B cell (primary cell): ENCODE measurements around the gene GPRC5B. TPM values are rescaled to one million over a fixed set of nuclear protein-coding genes. Genes with fewer than 3 reads are reported as not detected.

ENCODE experiments used
- ATAC-seq: fragments of 200-7000 bp; cut with Tn5 transposase; one replicate; pipeline ENCODE4 v1.10.0; 2021; ENCODE audit warnings: low read depth, mild to moderate bottlenecking, moderate number of reproducible peaks, moderate library complexity
- CTCF ChIA-PET: fragments of 350-600 bp; sonication (Branson Sonifier 250); formaldehyde crosslinking; loops from one replicate; lab custom pipeline; 2021; ENCODE audit warnings: antibody characterized with exemption, inconsistent platforms; lab: Charles Lee
- POLR2A ChIA-PET: fragments of 350-600 bp; sonication (Branson Sonifier 250); formaldehyde crosslinking; loops from one replicate; lab custom pipeline; 2021; ENCODE audit warnings: antibody characterized with exemption; lab: Charles Lee
- DNase-seq: peaks from one replicate; pipeline ENCODE4 v3.0.0; 2013
- H2AFZ ChIP-seq: 2 replicates; pipeline ENCODE4 v1.6.1; 2012; ENCODE audit warnings: mild to moderate bottlenecking, low read depth, low read length; ENCODE audit not compliant: insufficient read depth, poor library complexity, severe bottlenecking
- H3K27ac ChIP-seq, 2 donors: 1 replicate in 1 of 2; 2 replicates in 1 of 2; pipeline ENCODE4 v1.5.1; 2012 to 2013; ENCODE audit warnings: low read length in 2 of 2, mild to moderate bottlenecking in 2 of 2, moderate library complexity in 1 of 2
- H3K27me3 ChIP-seq, 4 experiments: fragments of 200-600 bp in 1 of 4; sonication (generic) in 1 of 4; replicated peaks in 1 of 4; 1 replicate in 2 of 4; 2 replicates in 2 of 4; pipeline versions ENCODE4 v1.6.1 to v1.7.0; 2013 to 2016; ENCODE audit warnings: low read length in 3 of 4, mild to moderate bottlenecking in 2 of 4, mixed read lengths in 1 of 4, moderate library complexity in 1 of 4; ENCODE audit not compliant: insufficient read depth in 4 of 4, control insufficient read depth in 3 of 4; ENCODE audit errors: control extremely low read depth in 1 of 4
- H3K36me3 ChIP-seq, 2 experiments: replicated peaks in 1 of 2; 1 replicate in 1 of 2; 2 replicates in 1 of 2; pipeline versions ENCODE4 v1.6.1 to v1.7.1; 2013; ENCODE audit warnings: low read length in 1 of 2; ENCODE audit not compliant: insufficient read depth in 2 of 2, control insufficient read depth in 1 of 2; ENCODE audit errors: control extremely low read depth in 1 of 2, extremely low read depth in 1 of 2
- H3K4me1 ChIP-seq, 2 donors: fragments of 200-600 bp in 1 of 2; sonication (generic) in 1 of 2; 1 replicate in 1 of 2; 2 replicates in 1 of 2; pipeline versions ENCODE4 v1.5.1 to v1.6.1; 2013 to 2017; ENCODE audit warnings: low read length in 2 of 2; ENCODE audit not compliant: control insufficient read depth in 2 of 2, insufficient read depth in 2 of 2
- H3K4me2 ChIP-seq: replicated peaks from 2 replicates; pipeline ENCODE3; 2012; ENCODE audit warnings: mild to moderate bottlenecking, low read depth, low read length; ENCODE audit not compliant: poor library complexity, severe bottlenecking
- H3K4me3 ChIP-seq, 5 experiments: fragments of 200-600 bp in 1 of 5; sonication (generic) in 1 of 5; 1 replicate in 3 of 5; 2 replicates in 2 of 5; pipeline versions ENCODE4 v1.5.1 to v1.7.0; 2011 to 2016; ENCODE audit warnings: low read length in 4 of 5, mild to moderate bottlenecking in 4 of 5, low read depth in 2 of 5, control low read depth in 1 of 5, moderate library complexity in 1 of 5; ENCODE audit not compliant: insufficient read depth in 1 of 5; ENCODE audit errors: control extremely low read depth in 1 of 5, extremely low read depth in 1 of 5
- H3K79me2 ChIP-seq: fragments of 200-600 bp; sonication (generic); one replicate; pipeline ENCODE4 v1.6.0; 2016; ENCODE audit warnings: low read length; ENCODE audit not compliant: control insufficient read depth, insufficient read depth
- H3K9ac ChIP-seq: fragments of 200-600 bp; sonication (generic); 2 replicates; pipeline ENCODE4 v1.6.1; 2017; ENCODE audit warnings: mild to moderate bottlenecking, low read length, moderate library complexity
- H3K9me3 ChIP-seq, 3 donors: one replicate each; pipeline versions ENCODE4 v1.6.1 to v1.7.1; 2013; ENCODE audit warnings: low read length in 2 of 3; ENCODE audit not compliant: control insufficient read depth in 2 of 3, insufficient read depth in 1 of 3; ENCODE audit errors: control extremely low read depth in 1 of 3
- H4K20me1 ChIP-seq: 2 replicates; pipeline ENCODE4 v1.6.0; 2012; ENCODE audit warnings: mild to moderate bottlenecking, low read length; ENCODE audit not compliant: insufficient read depth, control insufficient read depth, poor library complexity, severe bottlenecking
- H3K27ac Mint-ChIP-seq: one replicate; pipeline ENCODE4 v1.8.0; 2021; ENCODE audit warnings: mixed read lengths
- H3K27me3 Mint-ChIP-seq: one replicate; pipeline ENCODE4 v1.8.0; 2021; ENCODE audit warnings: mixed read lengths
- H3K4me1 Mint-ChIP-seq: one replicate; pipeline ENCODE4 v1.8.0; 2021; ENCODE audit warnings: mixed read lengths
- H3K4me3 Mint-ChIP-seq: one replicate; pipeline ENCODE4 v1.8.0; 2021; ENCODE audit warnings: mixed read lengths
- H3K9me3 Mint-ChIP-seq: one replicate; pipeline ENCODE4 v1.8.0; 2022; ENCODE audit warnings: mixed read lengths; ENCODE audit not compliant: insufficient read depth
- CTCF ChIP-seq: fragments of 200-600 bp; IDR thresholded peaks from one replicate; pipeline ENCODE4 v1.8.0; 2022; ENCODE audit warnings: antibody characterized with exemption, mild to moderate bottlenecking
- EZH2 ChIP-seq: IDR thresholded peaks from 2 replicates; pipeline ENCODE4 v1.6.1; 2012; ENCODE audit warnings: borderline replicate concordance, low read depth, mild to moderate bottlenecking, moderate library complexity, low read length; ENCODE audit not compliant: insufficient read depth, poor library complexity, severe bottlenecking
- WGBS: methylation state at CpG from one replicate; pipeline ENCODE4 v1.1.5; 2013; ENCODE audit warnings: missing lambda C conversion rate; ENCODE audit not compliant: insufficient coverage; 5-methylcytosine and 5-hydroxymethylcytosine counted together
- intact Hi-C: fragments of 100-400 bp; cut with micrococcal nuclease; formaldehyde crosslinking; loops from one replicate; pipeline ENCODE4 v1.10.0; 2022
- polyA plus RNA-seq: library from polyadenylated mRNA; depleted of rRNA; stranded (reverse); fragments of >200 nt; gene quantifications from 2 replicates; pipeline ENCODE4 v1.2.3, GENCODE V29; 2012
- total RNA-seq, 2 donors: library from RNA; stranded (reverse); fragments of 120-200 nt in 1 of 2; gene quantifications; 1 replicate in 1 of 2; 2 replicates in 1 of 2; pipeline versions ENCODE4 v1.2.3 to v1.2.4, GENCODE V29; 2013 to 2022

The GPRC5B gene
- total and polyA plus RNA-seq, 2 donors (not counting 1 experiment from before 2014, with no cell fraction given), result not detected

- Histone ChIP-seq H3K9me3 (no peaks in the 10 kb centered on the region), H3K4me2 (no peak overlapping the region), H3K4me1 (no peaks in the 10 kb centered on the region), H3K4me3 (no peak overlapping the region), H3K36me3 (no peaks in the 10 kb centered on the region), H3K79me2 (no peaks in the 10 kb centered on the region), H2AFZ (no peak overlapping the region), H3K27ac (no peak overlapping the region), H4K20me1 (no peaks in the 10 kb centered on the region), H3K27me3 (no peaks in the 10 kb centered on the region), H3K9ac (no peak overlapping the region)
- Mint-ChIP-seq H3K27me3 (peaks cover 15% of the 10 kb centered on the region), H3K27ac (no peak overlapping the region), H3K4me1 (no peaks in the 10 kb centered on the region), H3K4me3 (no peak overlapping the region), H3K9me3 (no peaks in the 10 kb centered on the region)
- ATAC-seq (no peak), DNase-seq (no peak)
- CTCF ChIA-PET, result no interaction called here
- intact Hi-C loops, result no loop called here
- TF ChIP-seq EZH2, result no peak
- no peak for TF ChIP-seq CTCF
- POLR2A ChIA-PET, result no interaction called here
- 94% methylated on average over 6 of the region's 7 CpGs for WGBS
These were observed 9.9 kb upstream of the GPRC5B start for GRCh38 chr16:19894586-19894985.

- H3K4me2 ChIP-seq, result no peak overlapping the region
- ATAC-seq (no peak), DNase-seq (no peak)
- H3K4me1 ChIP-seq, result no peaks in the 10 kb centered on the region
- intact Hi-C loops, result no loop called here
- no peaks in the 10 kb centered on the region for H3K4me1 Mint-ChIP-seq
- no peak overlapping the region for H3K27ac ChIP-seq
- H3K4me3 ChIP-seq, result no peak overlapping the region
- H3K9me3 Mint-ChIP-seq, result no peaks in the 10 kb centered on the region
- no peaks in the 10 kb centered on the region for H4K20me1 ChIP-seq
- H3K9ac ChIP-seq, result no peak overlapping the region
- H3K27me3 Mint-ChIP-seq, result peaks cover 10% of the 10 kb centered on the region
- H3K27me3 ChIP-seq, result peaks cover 0 to 3% (median 0%) of the 10 kb centered on the region in 4 experiments
- H2AFZ ChIP-seq, result no peak overlapping the region
- no peaks in the 10 kb centered on the region for H3K79me2 ChIP-seq
- H3K27ac Mint-ChIP-seq, result no peak overlapping the region
- POLR2A ChIA-PET, result no interaction called here
- no peak overlapping the region for H3K4me3 Mint-ChIP-seq
- TF ChIP-seq CTCF (no peak), EZH2 (no peak)
- H3K9me3 ChIP-seq, result no peaks in the 10 kb centered on the region
- CTCF ChIA-PET, result no interaction called here
- WGBS, result 96% methylated on average over 12 of the region's 12 CpGs
- no peaks in the 10 kb centered on the region for H3K36me3 ChIP-seq
These were observed 8.3 kb upstream of the GPRC5B start for GRCh38 chr16:19892902-19893301.
